ENCODE measurements around the gene STOX2. TPM values are rescaled to one million over a fixed set of nuclear protein-coding genes. Genes with fewer than 3 reads are reported as not detected.

Gene STOX2
- total RNA-seq, 1 donor, result 0.36 TPM

DNA sequence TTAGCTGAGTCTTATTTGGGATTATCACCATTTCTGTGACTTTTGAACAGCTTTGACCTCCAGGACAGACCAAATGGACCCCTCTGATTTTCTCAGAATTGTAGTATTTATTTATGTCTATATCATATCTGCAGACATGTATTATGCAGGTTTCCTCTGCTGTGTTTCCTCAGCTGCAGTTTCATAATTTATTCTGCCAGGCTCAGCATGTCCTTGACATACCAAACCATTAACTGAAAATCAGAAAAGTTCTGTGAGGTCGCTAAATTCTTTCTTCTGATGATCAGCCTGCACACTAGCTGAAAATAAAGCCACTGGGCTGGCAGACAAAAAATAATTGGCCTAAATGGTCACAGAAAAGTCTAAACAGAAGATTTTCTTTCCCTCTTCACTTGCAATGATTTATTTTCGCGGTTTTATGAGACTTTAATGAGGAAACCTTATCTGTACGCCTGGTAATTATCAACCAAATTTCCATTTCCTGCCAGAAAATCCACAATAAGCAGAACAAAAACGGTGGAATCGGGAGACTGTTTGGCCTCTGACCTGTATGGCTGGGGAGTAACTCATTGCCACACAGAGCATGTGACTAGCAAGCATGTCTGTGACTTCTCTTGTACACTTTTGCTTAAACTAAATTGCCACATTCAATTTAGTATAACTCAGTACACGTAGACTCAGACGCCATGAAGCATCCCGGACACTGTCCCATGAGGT, 161.6 kb downstream of the STOX2 start:
- Histone ChIP-seq H3K79me2 (ENCODE audit: insufficient read depth, low read length) (no peaks in the 10 kb centered on the region), H3K4me2 (ENCODE audit: insufficient read depth, low read length) (no peak overlapping the region), H2AFZ (ENCODE audit: low read length) (no peak overlapping the region), H4K20me1 (ENCODE audit: insufficient read depth, low read length) (no peaks in the 10 kb centered on the region), H3K4me1 (ENCODE audit: insufficient read depth, low read length) (no peaks in the 10 kb centered on the region), H3K36me3 (ENCODE audit: insufficient read depth, low read length) (no peaks in the 10 kb centered on the region), H3K9me3 (ENCODE audit: low read depth, low read length) (no peaks in the 10 kb centered on the region), H3K27ac (ENCODE audit: low read depth, low read length) (no peak overlapping the region), H3K4me3 (ENCODE audit: insufficient read depth, low read length) (no peak overlapping the region), H3K27me3 (ENCODE audit: insufficient read depth, low read length) (no peaks in the 10 kb centered on the region)
- no peak for DNase-seq (ENCODE audit: insufficient read length, low spot score, missing footprints)
- TF ChIP-seq, protein P1, sequence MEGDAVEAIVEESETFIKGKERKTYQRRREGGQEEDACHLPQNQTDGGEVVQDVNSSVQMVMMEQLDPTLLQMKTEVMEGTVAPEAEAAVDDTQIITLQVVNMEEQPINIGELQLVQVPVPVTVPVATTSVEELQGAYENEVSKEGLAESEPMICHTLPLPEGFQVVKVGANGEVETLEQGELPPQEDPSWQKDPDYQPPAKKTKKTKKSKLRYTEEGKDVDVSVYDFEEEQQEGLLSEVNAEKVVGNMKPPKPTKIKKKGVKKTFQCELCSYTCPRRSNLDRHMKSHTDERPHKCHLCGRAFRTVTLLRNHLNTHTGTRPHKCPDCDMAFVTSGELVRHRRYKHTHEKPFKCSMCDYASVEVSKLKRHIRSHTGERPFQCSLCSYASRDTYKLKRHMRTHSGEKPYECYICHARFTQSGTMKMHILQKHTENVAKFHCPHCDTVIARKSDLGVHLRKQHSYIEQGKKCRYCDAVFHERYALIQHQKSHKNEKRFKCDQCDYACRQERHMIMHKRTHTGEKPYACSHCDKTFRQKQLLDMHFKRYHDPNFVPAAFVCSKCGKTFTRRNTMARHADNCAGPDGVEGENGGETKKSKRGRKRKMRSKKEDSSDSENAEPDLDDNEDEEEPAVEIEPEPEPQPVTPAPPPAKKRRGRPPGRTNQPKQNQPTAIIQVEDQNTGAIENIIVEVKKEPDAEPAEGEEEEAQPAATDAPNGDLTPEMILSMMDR (IDR thresholded peaks at IDR 0.05; ENCODE audit: extremely low read depth, low read depth, low read length), result no peak

DNA sequence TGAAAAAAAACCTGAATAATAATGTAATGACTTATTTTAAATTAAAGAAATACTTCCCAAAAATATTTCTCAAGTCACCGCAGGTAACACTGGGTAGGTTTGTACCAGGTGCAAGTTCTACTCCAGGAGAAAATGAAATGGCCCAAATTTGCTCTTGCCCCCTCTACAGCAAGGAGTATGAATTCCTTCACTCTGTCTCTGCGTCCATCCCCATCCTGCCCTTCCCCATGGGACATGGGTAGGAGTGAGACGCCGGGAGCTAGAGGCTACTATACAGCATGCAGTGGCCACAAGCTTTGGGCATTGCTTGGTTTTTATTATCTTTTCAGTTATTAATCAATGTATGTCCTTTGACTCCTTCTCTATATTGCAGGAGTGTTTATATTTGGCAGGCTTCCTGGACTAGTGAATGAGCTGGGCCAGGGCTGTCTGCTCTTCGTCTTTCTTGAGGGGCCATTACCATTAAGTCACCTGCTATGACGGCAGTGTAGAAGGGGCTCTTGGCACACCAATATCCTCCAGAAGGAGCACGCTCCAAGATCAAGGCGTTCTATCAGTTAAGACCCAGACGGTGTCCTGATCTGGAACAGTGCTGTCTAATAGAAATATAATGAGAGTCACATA, 162.9 kb downstream of the STOX2 start:
- H2AFZ ChIP-seq (ENCODE audit: low read length), result no peak overlapping the region
- TF ChIP-seq, protein P1 (IDR thresholded peaks at IDR 0.05; ENCODE audit: extremely low read depth, low read depth, low read length), result no peak
- DNase-seq (ENCODE audit: insufficient read length, low spot score, missing footprints), result no peak

More for the DNA sequence above, 162.9 kb downstream of the STOX2 start:
- no peak overlapping the region for H3K4me3 ChIP-seq (ENCODE audit: insufficient read depth, low read length)
- no peaks in the 10 kb centered on the region for H3K9me3 ChIP-seq (ENCODE audit: low read depth, low read length)
- H3K27ac ChIP-seq (ENCODE audit: low read depth, low read length), result no peak overlapping the region
- H3K79me2 ChIP-seq (ENCODE audit: insufficient read depth, low read length), result no peaks in the 10 kb centered on the region
- no peaks in the 10 kb centered on the region for H3K4me1 ChIP-seq (ENCODE audit: insufficient read depth, low read length)
- no peaks in the 10 kb centered on the region for H3K36me3 ChIP-seq (ENCODE audit: insufficient read depth, low read length)
- H3K27me3 ChIP-seq (ENCODE audit: insufficient read depth, low read length), result no peaks in the 10 kb centered on the region
- no peak overlapping the region for H3K4me2 ChIP-seq (ENCODE audit: insufficient read depth, low read length)
- H4K20me1 ChIP-seq (ENCODE audit: insufficient read depth, low read length), result no peaks in the 10 kb centered on the region

Other genes with a start within 250 kb of the STOX2 start
- 19.9 and 25.9 TPM in 2 replicates for gene RWDD4, start 246.1 kb upstream of the STOX2 start, total RNA-seq
- 51.0 and 58.3 TPM in 2 replicates for gene TRAPPC11, start 246.0 kb upstream of the STOX2 start, total RNA-seq

Data from osteoblast (primary cell).